Stimulated activated CD8-positive, alpha-beta memory T cell treated with anti-CD3 and anti-CD28 coated beads, Interleukin-4, amount 100 ng/mL, for 1 hour (primary cell): ENCODE measurements around the gene OLFML3.
"Not testable (repeated sequence)": the region's sequence is repeated elsewhere in the genome, so short reads cannot be mapped to it uniquely, and the experiment has no call there.

Source experiments
- DNase-seq, 2 donors: peaks; one replicate each; pipeline ENCODE4 v3.0.0-alpha.2; 2020; ENCODE audit warnings: low read depth in 2 of 2, low spot score in 1 of 2

Gene OLFML3

DNA sequence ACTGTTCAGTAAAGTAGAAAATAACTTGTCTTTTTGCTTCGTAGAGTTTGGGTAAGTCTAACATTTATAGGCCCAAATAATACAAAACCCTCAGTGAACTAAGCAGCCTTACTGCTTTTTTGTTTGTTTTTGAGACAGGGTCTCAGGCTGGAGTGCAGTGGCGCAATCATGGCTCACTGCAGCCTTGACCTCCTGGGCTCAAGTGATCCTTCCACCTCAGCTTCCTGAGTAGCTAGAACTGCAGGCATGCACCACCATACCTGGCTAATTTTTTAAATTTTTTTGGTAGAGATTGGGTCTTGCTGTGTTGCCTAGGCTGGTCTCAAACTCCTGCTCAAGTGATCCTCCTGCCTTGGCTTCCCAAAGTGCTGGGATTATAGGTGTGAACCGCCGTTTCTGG is 31.1 kb upstream of the OLFML3 start:
- not testable (repeated sequence) for DNase-seq

DNA sequence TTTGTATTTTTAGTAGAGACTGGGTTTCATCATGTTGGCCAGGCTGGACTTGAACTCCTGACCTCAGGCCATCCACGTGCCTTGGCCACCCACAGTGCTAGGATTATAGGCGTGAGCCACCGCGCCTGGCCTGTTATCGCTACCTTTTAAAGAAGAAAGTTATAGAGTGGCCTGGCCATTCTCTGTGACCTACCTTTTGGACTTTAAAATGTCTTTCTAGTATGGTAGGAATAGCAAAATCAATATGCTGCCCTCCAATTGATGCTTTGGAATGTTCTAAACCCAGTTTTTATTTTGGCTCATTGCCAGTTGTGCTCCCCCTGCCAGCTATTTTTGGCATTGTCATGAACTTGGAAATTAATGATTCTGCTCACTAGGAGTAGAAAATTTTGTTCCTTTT is 30.3 kb upstream of the OLFML3 start:
- no peak for DNase-seq

DNA sequence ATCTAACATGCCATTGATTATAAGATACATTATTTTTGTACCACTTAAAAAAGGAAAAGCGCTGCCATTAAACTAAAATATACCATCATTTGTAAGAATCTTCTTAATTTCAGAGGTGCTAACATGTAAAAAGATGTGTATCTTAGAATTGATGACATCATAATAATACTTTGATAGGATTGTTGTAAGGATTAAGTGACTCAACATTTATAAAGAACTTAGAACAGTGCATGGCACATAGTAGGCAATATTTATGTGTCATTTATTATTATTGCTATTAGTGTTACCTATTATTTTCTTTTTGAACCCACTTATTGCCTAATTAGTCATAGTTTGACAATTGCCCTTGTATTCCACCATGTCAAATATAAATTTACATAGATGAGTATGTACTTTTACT is 28.4 kb upstream of the OLFML3 start:
- DNase-seq, result no peak

DNA sequence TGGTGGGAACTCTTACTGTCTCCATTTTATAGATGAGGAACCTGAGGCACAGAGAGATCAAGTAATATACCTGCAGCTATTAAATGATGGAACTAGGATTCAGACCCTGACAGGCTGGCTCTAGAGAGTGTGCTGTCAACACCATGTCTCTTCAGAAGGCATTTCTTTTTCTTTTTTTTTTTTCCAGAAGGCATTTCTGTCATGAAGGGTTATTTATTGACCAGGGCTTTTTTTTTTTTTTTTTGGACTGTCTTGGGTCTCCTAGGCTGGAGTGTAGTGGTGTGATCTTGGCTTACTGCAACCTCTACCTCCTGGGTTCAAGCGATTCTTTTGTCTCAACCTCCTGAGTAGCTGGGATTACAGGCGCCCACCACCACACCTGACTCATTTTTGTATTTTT is 27.6 kb upstream of the OLFML3 start:
- DNase-seq, result no peak

DNA sequence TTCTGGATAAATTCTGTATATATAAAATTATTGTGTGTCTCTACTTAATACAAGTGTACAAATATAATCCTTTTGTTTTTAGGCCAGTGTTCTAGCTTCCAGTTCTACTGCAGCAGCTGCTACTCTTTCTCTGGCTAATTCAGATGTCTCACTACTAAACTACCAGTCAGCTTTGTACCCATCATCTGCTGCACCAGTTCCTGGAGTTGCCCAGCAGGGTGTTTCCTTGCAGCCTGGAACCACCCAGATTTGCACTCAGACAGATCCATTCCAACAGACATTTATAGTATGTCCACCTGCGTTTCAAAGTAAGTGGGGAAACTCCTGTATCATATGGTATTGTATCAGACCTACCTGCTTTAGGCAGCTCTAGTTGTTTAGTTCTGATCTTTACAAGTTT is 21.3 kb upstream of the OLFML3 start:
- DNase-seq, result no peak

DNA sequence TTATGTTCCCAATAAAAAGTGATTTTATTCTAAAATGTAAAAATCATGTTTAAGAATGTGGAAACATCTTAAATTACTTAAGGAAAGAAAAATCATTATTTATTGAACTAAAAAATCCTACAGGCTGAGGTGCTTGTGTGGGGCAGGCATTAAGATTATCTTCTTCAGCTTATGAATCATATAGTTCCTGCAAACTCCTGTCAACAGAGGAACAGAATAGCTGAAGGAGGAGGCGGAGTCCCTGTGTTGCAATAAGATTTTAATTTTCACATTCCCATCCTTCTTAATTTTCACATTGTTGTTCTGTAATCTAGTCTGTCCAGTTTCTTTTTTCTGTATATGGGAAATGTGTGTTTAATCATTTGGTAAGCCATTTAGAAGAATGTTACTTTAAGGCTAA is 20.6 kb upstream of the OLFML3 start:
- no peak for DNase-seq

DNA sequence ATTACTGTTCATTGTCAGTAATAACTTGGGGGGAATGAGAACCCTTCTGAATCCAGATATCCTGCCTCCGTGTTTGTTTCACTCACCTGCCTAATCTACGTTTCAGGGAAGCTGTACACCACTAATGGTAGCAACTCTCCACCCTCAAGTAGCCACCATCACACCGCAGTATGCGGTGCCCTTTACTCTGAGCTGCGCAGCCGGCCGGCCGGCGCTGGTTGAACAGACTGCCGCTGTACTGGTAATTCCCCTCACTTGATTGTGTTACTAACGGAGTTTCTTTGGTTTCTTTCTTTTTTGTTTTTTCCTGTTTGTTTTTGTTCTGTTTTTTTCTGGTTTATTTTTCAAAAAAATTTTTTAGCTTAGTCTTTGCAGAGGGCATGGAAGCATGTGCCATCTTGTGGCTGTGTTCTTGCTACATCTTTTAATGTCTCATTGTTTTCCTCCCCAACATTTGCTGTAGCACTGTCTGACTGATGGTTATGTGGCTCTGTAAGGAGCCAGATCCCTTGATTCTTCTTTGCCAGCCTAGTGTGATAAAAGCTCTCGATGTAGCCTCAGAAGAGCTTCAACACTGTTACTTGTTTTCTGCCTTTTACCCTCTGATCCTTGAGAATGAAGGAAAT is 15.9 kb upstream of the OLFML3 start:
- DNase-seq, result no peak

DNA sequence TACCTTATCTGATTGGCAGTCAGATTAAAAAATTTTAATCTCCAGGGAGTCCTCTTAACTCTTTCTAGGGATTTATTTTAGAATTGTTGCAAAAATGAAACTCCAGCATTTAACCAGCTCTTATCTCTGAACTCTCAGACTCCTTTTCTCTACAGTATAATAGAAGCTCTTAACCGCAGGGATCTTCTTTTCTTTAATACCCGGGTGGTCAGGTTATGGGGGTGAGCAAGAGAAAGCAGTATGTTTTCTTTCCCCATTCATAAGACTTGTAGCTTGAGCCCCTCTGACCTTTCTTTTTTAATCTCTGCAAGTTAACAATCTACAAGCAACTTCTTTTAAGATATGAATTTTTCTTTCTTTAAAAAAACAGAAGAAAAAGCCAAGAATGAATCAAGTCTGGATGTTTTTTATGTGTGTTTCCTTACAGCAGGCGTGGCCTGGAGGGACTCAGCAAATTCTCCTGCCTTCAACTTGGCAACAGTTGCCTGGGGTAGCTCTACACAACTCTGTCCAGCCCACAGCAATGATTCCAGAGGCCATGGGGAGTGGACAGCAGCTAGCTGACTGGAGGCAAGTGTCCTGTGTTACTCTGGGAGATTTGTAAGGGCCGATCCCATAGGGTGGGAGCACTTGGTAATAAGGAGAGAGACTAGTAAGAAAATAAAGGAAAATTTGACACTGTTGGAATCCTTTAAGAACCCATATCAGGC is 13.4 kb upstream of the OLFML3 start:
- no peak for DNase-seq

DNA sequence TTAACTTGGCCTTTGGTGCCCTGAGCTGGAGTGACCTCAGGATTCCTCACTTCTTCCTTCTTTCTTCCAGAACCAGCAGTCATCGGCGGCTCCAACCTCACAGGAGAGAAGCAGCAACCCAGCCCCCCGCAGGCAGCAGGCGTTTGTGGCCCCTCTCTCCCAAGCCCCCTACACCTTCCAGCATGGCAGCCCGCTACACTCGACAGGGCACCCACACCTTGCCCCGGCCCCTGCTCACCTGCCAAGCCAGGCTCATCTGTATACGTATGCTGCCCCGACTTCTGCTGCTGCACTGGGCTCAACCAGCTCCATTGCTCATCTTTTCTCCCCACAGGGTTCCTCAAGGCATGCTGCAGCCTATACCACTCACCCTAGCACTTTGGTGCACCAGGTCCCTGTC is 6.3 kb upstream of the OLFML3 start:
- no peak for DNase-seq

DNA sequence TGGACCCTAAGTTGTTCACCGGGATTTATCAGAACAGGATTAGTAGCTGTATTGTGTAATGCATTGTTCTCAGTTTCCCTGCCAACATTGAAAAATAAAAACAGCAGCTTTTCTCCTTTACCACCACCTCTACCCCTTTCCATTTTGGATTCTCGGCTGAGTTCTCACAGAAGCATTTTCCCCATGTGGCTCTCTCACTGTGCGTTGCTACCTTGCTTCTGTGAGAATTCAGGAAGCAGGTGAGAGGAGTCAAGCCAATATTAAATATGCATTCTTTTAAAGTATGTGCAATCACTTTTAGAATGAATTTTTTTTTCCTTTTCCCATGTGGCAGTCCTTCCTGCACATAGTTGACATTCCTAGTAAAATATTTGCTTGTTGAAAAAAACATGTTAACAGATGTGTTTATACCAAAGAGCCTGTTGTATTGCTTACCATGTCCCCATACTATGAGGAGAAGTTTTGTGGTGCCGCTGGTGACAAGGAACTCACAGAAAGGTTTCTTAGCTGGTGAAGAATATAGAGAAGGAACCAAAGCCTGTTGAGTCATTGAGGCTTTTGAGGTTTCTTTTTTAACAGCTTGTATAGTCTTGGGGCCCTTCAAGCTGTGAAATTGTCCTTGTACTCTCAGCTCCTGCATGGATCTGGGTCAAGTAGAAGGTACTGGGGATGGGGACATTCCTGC is 3.9 kb upstream of the OLFML3 start:
- no peak for DNase-seq

DNA sequence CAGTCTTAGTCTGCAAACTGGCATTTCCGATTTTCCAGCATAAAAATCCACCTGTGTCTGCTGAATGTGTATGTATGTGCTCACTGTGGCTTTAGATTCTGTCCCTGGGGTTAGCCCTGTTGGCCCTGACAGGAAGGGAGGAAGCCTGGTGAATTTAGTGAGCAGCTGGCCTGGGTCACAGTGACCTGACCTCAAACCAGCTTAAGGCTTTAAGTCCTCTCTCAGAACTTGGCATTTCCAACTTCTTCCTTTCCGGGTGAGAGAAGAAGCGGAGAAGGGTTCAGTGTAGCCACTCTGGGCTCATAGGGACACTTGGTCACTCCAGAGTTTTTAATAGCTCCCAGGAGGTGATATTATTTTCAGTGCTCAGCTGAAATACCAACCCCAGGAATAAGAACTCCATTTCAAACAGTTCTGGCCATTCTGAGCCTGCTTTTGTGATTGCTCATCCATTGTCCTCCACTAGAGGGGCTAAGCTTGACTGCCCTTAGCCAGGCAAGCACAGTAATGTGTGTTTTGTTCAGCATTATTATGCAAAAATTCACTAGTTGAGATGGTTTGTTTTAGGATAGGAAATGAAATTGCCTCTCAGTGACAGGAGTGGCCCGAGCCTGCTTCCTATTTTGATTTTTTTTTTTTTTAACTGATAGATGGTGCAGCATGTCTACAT is 2.5 kb upstream of the OLFML3 start:
- no peak for DNase-seq

DNA sequence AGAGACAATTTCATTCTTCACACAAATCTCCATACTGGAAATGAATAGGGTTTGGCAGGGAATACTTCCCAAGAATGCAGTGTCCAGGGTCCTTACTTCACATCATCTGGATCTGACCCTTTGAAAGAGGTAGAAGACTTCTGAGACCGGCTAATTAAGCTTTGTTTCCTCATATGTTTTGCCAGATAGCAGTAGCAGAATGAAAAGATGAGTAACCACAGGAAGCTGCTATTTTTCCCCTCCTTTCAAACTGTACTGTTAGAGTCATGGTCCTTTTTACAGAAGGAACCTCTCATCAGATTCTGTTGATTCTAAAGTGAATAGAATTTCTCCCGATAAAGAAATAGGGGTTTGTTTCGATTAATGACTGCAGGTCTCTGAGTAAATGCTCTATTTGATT is 1.4 kb upstream of the OLFML3 start:
- DNase-seq, result no peak

DNA sequence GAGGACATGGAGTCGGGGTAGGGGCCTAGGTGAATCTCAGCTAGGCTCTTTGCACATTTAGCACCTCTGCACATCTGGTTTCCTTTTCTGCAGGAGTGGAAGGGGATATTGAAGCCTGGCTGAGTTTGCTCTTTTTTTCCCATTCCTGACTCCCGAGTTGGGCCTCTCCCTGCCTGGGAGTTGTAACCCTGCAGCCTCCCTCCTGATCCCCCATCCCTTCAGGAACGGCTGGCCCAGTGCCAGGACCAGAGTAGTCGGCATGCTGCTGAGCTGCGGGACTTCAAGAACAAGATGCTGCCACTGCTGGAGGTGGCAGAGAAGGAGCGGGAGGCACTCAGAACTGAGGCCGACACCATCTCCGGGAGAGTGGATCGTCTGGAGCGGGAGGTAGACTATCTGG is 836 bp downstream of the OLFML3 start:
- no peak for DNase-seq

DNA sequence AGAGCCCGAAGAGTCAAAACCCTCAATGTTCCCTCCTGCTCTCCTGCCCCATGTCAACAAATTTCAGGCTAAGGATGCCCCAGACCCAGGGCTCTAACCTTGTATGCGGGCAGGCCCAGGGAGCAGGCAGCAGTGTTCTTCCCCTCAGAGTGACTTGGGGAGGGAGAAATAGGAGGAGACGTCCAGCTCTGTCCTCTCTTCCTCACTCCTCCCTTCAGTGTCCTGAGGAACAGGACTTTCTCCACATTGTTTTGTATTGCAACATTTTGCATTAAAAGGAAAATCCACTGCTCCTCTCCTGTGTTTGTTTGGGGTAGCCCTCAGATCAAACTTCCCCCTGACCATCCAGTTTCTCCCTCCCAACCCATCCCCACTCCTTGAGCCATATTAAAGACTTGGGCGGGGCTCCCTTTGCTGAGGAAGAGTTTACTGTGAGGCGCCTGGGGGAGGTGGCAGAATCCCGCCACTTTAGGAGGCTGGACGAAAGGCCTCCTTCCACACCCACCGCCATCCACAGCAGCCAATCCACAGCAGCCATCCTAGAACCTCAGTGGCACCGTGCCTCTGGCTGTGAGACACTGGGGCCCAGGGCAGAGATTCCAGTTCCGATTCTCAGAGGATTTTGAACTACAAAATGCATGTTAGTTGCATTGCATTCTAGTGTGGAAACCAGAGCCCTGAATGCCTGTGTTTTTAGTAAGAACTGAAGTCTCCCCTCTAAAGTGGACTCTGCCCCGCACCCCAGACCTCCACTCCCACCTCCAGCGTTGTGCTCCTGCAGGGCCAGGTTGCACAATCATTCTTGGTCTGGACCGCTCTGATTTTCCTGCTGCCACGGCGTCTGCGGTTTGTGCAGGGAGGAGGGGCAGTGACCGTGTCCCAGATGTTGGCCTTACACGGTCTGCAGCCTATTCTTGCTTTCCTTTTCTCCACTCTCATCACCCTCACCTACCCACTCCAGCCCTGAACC is 3.0 kb downstream of the OLFML3 start:
- no peak for DNase-seq

DNA sequence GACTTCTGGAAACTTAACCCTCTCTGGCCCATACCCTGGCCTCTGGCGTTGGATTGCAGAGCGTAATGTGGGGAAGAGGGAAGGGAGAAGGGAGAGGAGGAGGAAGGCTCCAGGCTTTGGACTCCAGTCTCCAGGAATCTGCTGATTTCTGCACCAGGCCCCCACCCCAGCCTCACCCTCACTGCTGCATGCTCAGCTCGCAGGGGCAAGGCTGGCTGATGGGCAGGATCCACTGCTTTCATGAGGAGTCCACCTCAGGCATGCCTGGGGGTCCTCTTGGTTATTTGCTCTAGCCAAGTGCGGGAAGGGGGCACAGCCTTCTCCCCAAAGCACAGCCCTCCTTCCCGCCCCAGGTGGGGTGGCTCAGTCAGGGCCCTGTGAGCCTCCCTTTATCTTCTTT is 3.7 kb downstream of the OLFML3 start:
- no peak for DNase-seq

DNA sequence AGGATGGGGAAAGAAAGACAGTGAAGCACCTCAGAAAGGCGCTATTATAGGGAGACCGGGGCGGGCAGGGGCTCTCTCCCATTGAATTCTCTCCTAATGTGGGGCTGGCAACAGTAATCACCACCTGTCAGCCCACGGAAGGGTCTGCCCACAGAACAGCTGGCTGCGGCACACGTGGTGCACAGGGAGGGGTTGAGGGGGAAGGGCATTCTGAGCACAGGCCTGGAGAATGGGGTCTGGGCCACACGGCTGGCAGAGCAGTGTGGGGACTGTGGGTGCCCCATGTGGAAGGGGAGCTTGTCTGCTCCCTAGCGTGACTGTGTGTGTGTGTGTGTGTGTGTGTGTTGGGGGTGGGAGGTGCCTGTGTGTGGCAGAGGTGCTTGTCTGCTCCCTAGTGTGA is 4.1 kb downstream of the OLFML3 start:
- DNase-seq, result no peak

DNA sequence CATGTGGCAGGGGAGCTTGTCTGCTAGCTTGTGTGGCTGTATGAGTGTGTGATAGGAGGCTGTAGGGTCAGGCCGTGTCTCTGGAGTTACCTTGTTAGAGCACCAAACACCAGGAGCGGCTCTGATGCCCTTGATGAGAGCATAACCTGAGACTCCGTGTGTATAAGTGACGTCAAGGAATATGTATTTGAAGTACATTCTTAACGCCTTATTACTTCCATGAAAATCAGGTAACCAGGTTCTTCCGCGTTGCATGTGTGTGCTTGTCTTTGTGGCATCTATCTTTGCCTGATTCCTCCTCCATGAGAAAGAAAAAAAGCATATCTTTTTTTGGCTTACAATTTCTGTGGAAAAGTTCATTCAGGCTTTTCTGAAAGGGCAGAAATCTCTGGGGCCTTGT is 4.6 kb downstream of the OLFML3 start:
- DNase-seq, result no peak

DNA sequence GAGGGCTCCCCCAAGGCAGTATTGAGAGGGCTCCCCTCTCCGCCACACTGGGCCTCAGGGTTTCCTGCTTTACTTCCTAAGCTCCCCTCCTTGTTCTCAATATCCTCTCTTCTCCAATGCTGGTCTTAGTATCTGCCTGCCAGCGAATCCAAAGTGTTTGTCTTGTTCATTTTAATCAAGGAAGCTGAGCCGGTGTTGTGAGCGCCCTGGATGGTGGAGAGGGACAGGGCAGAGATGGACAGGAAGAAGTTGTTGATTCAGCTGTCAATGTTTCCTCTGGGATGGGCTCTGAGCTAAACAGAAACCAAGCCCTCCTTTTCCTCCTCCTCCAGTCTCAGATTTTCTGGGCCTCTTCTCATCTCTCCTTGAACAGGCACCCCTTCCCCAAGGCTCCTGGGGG is 5.4 kb downstream of the OLFML3 start:
- DNase-seq, result no peak

DNA sequence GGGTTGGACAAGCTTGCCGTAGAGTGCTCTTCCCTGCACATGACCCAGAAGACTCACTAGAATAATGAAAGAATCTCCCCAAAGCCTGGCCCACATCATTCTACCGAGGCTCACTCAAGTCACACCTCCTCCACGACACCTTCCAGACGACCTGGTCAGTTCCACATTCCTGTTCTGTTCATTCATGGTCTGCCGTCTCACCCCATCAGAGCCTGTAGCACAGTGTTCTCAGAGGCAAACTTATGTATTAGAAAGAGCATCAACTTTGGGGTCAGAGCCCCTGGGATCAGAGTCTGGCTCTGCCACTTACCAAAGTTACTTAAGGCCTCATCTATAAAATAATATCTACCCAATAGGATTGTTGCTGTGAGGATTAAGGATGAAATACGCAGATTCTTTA is 7.5 kb downstream of the OLFML3 start:
- DNase-seq, result no peak

DNA sequence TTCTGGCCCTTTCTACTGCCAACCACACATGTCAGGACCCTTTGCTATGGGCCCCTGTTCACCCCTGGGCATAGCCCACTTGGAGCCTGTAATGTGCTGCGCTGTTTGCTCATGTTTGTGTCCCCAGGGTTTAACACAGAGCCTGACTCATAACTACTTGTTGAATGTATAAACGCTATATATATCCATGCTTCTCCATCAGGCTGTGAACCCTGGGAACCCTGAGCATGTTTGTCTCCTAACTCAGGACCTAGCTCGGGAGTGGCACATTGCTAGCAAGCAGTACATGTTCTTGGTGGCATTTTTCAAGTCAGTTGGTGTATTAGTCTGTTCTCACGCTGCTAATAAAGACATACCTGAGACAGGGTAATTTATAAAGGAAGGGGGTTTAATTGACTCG is 8.0 kb downstream of the OLFML3 start:
- DNase-seq, result no peak

DNA sequence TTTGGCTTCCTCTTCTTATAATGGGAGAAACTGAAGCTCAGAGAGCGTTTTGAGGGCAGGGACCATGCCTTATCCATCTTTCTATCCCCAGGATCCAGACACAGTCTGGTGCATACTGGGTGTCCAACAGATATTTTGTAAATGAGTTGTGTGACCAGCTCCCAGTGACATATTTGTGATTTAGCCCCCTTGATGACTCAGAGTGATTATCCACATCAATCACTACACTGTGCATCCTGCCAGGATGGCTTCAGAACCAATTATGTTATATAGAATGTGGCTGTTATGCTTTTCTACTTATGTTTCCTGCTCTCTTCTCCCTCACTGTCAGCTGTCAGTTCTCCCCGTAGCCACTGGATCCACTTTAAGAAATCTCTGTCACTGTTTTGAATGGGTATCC is 11.3 kb downstream of the OLFML3 start:
- no peak for DNase-seq
